Activated B cell treated with CpG ODN at 0.5 μM for 24 hours (primary cell): ENCODE results near the gene IRAK2. TPM values are rescaled to one million over a fixed set of nuclear protein-coding genes. Genes with fewer than 3 reads are reported as not detected.

Experiments
- ATAC-seq: fragments of 200-7000 bp; cut with Tn5 transposase; one replicate; pipeline ENCODE4 v1.10.0; 2021; ENCODE audit warnings: low read depth, mild to moderate bottlenecking, moderate library complexity
- CTCF ChIA-PET: fragments of 350-600 bp; sonication (Branson Sonifier 250); formaldehyde crosslinking; loops from one replicate; lab custom pipeline; 2021; ENCODE audit warnings: antibody characterized with exemption; lab: Charles Lee
- POLR2A ChIA-PET: fragments of 350-600 bp; sonication (Branson Sonifier 250); formaldehyde crosslinking; loops from one replicate; lab custom pipeline; 2021; ENCODE audit warnings: antibody characterized with exemption; lab: Charles Lee
- DNase-seq: peaks from one replicate; pipeline ENCODE4 v3.0.0; 2022
- H3K27ac Mint-ChIP-seq: one replicate; pipeline ENCODE4 v1.8.0; 2020; ENCODE audit warnings: mixed read lengths
- H3K27me3 Mint-ChIP-seq: one replicate; pipeline ENCODE4 v1.8.0; 2021; ENCODE audit warnings: mixed read lengths
- H3K36me3 Mint-ChIP-seq: one replicate; pipeline ENCODE4 v1.8.0; 2021; ENCODE audit warnings: low read depth, mixed read lengths
- H3K4me1 Mint-ChIP-seq: one replicate; pipeline ENCODE4 v1.8.0; 2021; ENCODE audit warnings: mixed read lengths
- H3K4me3 Mint-ChIP-seq: one replicate; pipeline ENCODE4 v1.8.0; 2020; ENCODE audit warnings: mild to moderate bottlenecking, mixed read lengths
- H3K9me3 Mint-ChIP-seq: one replicate; pipeline ENCODE4 v1.8.0; 2020; ENCODE audit warnings: mixed read lengths
- intact Hi-C: fragments of 100-400 bp; cut with micrococcal nuclease; formaldehyde crosslinking; loops from one replicate; pipeline ENCODE4 v1.15.1; 2024
- total RNA-seq: library from RNA; stranded (reverse); gene quantifications from 2 replicates; pipeline ENCODE4 v1.2.3, GENCODE V29; 2022
- TF ChIP-seq, protein P1 (sequence below): fragments of 200-600 bp; IDR thresholded peaks from one replicate; pipeline ENCODE4 v1.8.0; 2022; ENCODE audit warnings: antibody characterized with exemption, mild to moderate bottlenecking

The IRAK2 gene
- total RNA-seq, 1 donor from 2014 or later, result 8.6 TPM

DNA sequence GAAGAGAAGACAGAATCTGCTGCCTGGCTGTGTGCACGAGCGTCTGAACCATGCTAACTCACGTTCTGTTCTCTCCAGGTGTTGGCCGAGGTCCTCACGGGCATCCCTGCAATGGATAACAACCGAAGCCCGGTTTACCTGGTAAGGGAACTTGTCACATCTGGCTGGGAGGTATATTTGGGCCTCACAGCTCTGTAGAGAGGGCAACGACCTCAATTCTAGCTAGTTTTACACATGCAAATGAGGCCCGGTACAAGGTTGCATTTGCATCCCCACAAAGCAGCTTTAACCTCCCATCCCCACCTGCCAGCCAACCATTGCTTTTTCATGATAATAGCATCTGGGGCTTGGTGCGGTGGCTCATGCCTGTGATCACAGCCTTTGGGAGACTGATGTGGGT is 61.6 kb downstream of the IRAK2 start:
- H3K36me3 Mint-ChIP-seq, result peaks cover 40% of the 10 kb centered on the region
- ChIA-PET CTCF (interaction anchor here (1.1 to 1.7 kb wide), 4 partner anchors 33 to 243 kb away, joined by 4 to 7 read pairs (median 4); no protein-coding TSS in a partner anchor), POLR2A (interaction anchor here (0.6 to 1.9 kb wide), 7 partner anchors 22 to 85 kb away, joined by 3 to 7 read pairs (median 5); partner anchors contain the start of genes TATDN2 and VHL)
- DNase-seq, result no peak
- peak overlapping the region; percentile 44 for H3K4me3 Mint-ChIP-seq
- intact Hi-C loops, result loop anchor here (10.0 kb wide), 1 partner anchor 141 kb away; no protein-coding TSS in a partner anchor
- peaks cover 55% of the 10 kb centered on the region for H3K4me1 Mint-ChIP-seq
- TF ChIP-seq, protein P1, sequence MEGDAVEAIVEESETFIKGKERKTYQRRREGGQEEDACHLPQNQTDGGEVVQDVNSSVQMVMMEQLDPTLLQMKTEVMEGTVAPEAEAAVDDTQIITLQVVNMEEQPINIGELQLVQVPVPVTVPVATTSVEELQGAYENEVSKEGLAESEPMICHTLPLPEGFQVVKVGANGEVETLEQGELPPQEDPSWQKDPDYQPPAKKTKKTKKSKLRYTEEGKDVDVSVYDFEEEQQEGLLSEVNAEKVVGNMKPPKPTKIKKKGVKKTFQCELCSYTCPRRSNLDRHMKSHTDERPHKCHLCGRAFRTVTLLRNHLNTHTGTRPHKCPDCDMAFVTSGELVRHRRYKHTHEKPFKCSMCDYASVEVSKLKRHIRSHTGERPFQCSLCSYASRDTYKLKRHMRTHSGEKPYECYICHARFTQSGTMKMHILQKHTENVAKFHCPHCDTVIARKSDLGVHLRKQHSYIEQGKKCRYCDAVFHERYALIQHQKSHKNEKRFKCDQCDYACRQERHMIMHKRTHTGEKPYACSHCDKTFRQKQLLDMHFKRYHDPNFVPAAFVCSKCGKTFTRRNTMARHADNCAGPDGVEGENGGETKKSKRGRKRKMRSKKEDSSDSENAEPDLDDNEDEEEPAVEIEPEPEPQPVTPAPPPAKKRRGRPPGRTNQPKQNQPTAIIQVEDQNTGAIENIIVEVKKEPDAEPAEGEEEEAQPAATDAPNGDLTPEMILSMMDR, result no peak
- H3K27ac Mint-ChIP-seq, result no peak overlapping the region
- no peaks in the 10 kb centered on the region for H3K27me3 Mint-ChIP-seq
- H3K9me3 Mint-ChIP-seq, result no peaks in the 10 kb centered on the region
- ATAC-seq, result no peak

DNA sequence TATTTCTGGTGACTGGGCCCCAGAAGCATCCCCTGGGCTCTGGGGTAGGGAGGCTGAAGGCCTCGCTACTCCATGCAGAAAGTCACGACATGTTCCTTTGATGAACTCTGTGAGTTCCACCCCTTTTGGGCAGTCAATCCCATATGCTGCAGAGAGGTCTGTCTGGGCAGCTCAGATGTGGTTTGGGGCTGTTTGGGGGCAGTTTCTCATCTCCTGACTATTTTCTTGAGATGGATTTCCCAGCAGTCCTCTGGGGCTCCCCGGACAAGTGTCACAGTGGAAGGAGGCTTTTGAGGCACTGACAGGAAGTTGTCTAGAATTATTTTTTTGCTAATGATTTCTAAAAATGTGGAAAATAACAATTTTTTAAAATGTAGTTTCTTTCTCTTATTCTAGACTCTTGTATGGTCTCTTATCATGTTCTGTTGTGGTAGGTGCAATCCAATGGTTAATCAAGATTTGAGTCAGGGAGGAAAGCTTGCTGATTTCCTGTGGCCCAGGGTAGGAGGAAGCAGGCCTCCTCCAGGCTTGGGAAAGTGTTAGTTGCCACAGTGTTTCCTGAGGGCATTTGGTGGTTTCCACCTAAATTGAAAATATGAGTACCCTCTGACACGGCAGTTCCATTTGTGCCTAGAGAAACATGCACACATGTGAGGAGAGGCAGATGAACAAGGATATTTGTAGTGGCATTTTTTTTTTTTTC is 63.7 kb downstream of the IRAK2 start:
- intact Hi-C loops, result loop anchor here (10.0 kb wide), 1 partner anchor 144 kb away; no protein-coding TSS in a partner anchor
- DNase-seq (no peak), ATAC-seq (no peak)
- Mint-ChIP-seq H3K27me3 (no peaks in the 10 kb centered on the region), H3K4me1 (peaks cover 42% of the 10 kb centered on the region), H3K9me3 (no peaks in the 10 kb centered on the region), H3K36me3 (peaks cover 32% of the 10 kb centered on the region), H3K27ac (no peak overlapping the region), H3K4me3 (no peak overlapping the region)
- POLR2A ChIA-PET, result interaction anchor here (0.6 kb wide), 1 partner anchor 35 kb away, joined by 4 read pairs; no protein-coding TSS in a partner anchor
- CTCF ChIA-PET, result interaction anchor here (0.7 kb wide), 1 partner anchor 35 kb away, joined by 3 read pairs; no protein-coding TSS in a partner anchor
- TF ChIP-seq, protein P1, result no peak

- Mint-ChIP-seq H3K9me3 (no peaks in the 10 kb centered on the region), H3K4me1 (peaks cover 31% of the 10 kb centered on the region), H3K27ac (no peak overlapping the region), H3K4me3 (no peak overlapping the region), H3K36me3 (peaks cover 35% of the 10 kb centered on the region), H3K27me3 (no peaks in the 10 kb centered on the region)
- no peak for ATAC-seq
- DNase-seq, result no peak
- TF ChIP-seq, protein P1, result no peak
- ChIA-PET CTCF (no interaction called here), POLR2A (no interaction called here)
- intact Hi-C loops, result loop anchor here (10.0 kb wide), 1 partner anchor 145 kb away; no protein-coding TSS in a partner anchor
Observed at GRCh38 chr3:10229576-10229975, 64.9 kb downstream of the IRAK2 start.

- CTCF ChIA-PET, result interaction anchor here (0.6 kb wide), 1 partner anchor 88 kb away, joined by 3 read pairs; no protein-coding TSS in a partner anchor
Observed at GRCh38 chr3:10232137-10232536, 67.4 kb downstream of the IRAK2 start.

More at GRCh38 chr3:10232137-10232536, 67.4 kb downstream of the IRAK2 start:
- peaks cover 46% of the 10 kb centered on the region for H3K36me3 Mint-ChIP-seq
- peaks cover 10% of the 10 kb centered on the region for H3K4me1 Mint-ChIP-seq
- POLR2A ChIA-PET, result no interaction called here
- H3K27me3 Mint-ChIP-seq, result no peaks in the 10 kb centered on the region
- H3K27ac Mint-ChIP-seq, result peak overlapping the region; percentile 46
- no peak overlapping the region for H3K4me3 Mint-ChIP-seq
- peak; percentile 31 for ATAC-seq
- TF ChIP-seq, protein P1, result no peak
- intact Hi-C loops, result no loop called here
- no peak for DNase-seq
- H3K9me3 Mint-ChIP-seq, result no peaks in the 10 kb centered on the region
